Measurements from ENCODE around the gene KIF26A. TPM values are rescaled to one million over a fixed set of nuclear protein-coding genes. Genes with fewer than 3 reads are reported as not detected.

The KIF26A gene
- polyA plus RNA-seq, 1 of the 3 experiments (the other 2 are of a cell fraction): 1.7 TPM

DNA sequence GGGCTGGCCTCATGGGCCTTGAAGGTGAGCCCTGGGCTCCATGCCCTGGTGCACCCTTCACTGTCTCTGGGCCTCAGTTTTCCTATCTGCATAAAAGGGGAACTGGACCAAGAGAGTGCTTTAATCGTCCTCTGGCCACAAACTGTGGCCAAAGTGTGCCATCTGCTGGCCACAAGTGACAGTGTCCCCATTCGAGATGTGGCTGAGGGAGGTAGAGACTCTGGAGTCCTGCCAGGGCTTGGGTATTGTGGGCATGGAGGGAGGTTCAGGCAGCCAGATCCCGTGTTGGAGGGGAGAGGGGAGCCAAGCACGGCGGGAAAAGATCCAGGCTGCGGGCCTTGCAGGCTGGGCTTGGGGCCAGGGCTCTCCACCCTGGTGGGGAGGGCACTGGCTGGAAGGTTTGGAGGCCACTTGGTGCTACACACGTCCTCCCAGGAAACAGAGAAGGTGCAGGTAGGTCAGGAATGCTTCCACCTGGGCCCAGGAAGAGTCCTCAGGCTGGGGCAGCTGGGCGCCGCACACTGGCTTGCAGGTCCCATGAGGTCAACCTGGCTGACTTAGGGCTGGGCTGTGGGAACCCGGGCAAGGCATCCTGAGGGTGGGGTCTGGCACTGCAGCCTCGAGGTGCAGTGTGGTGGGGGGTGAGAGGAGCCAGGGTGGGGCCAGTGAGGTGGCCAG, 7.3 kb upstream of the KIF26A start (continued):
- TF ChIP-seq NRF1 (IDR thresholded peaks at IDR 0.05; ENCODE audit: low read depth, low read length) (0 out of 2 replicates have a peak, but pooled peaks have one; percentile 19), RAD21 (IDR thresholded peaks at IDR 0.05; ENCODE audit: low read length) (peak; percentile 97), CHD2 (IDR thresholded peaks at IDR 0.05; ENCODE audit: low read length, partially characterized antibody) (peak; percentile 25), EP300 (IDR thresholded peaks at IDR 0.05; ENCODE audit: borderline replicate concordance in 1 of 2, low read depth in 1 of 2, low read length in 1 of 2) (no peak), MXI1 (IDR thresholded peaks at IDR 0.05; ENCODE audit: low read depth, low read length) (peak; percentile 22; the same call in 1 of the 2 replicates), SIN3A (IDR thresholded peaks at IDR 0.05; ENCODE audit: borderline replicate concordance, low read depth, low read length) (no peak), POLR2AphosphoS5 (IDR thresholded peaks at IDR 0.05; ENCODE audit: low read depth, low read length) (no peak), NFIC (IDR thresholded peaks at IDR 0.05; ENCODE audit: borderline replicate concordance) (no peak), ELF1 (IDR thresholded peaks at IDR 0.05) (no peak), FOXM1 (IDR thresholded peaks at IDR 0.05; ENCODE audit: low read depth) (no peak), EZH2phosphoT487 (IDR thresholded peaks at IDR 0.05; ENCODE audit: borderline replicate concordance, low read depth) (no peak), RCOR1 (IDR thresholded peaks at IDR 0.05; ENCODE audit: low read length) (peak; percentile 58; the same call in 1 of the 2 replicates)
- TF ChIP-seq, protein P1, sequence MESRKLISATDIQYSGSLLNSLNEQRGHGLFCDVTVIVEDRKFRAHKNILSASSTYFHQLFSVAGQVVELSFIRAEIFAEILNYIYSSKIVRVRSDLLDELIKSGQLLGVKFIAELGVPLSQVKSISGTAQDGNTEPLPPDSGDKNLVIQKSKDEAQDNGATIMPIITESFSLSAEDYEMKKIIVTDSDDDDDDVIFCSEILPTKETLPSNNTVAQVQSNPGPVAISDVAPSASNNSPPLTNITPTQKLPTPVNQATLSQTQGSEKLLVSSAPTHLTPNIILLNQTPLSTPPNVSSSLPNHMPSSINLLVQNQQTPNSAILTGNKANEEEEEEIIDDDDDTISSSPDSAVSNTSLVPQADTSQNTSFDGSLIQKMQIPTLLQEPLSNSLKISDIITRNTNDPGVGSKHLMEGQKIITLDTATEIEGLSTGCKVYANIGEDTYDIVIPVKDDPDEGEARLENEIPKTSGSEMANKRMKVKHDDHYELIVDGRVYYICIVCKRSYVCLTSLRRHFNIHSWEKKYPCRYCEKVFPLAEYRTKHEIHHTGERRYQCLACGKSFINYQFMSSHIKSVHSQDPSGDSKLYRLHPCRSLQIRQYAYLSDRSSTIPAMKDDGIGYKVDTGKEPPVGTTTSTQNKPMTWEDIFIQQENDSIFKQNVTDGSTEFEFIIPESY (IDR thresholded peaks at IDR 0.05; ENCODE audit: borderline replicate concordance, low read depth): no peak

DNA sequence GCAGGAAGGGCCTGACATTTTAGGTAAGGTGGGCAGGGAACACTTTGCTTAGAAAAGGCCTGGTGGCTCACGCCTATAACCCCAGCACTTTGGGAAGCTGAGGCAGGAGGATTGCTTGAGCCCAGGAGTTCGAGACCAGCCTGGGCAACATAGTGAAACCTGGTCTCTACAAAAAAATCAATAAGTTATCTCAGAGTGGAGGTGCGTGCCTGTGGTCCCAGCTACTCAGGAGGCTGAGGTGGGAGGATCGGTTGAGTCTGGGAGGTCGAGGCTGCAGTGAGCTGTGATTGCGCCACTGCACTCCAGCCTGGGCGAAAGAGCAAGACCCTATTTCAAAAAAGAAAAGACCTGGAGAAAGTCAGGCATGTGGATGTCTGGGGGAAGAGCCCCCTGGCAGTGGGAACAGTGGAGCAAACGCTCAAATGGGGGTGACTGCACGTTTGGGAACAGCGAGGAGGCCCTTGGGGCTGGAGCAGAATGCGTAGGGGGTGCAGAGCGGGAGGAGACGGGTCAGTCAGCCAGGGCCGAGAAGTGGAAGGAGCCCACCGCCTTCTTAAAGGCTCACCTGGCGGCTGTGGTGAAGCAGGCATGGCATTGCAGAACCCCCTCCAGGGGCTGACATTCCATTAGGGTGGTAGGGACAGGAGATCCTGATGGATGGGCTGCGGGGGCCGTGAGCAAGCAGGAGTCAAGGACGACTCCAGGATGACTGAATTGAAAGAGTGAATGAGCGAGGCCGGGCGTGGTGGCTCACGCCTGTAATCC, 6.2 kb upstream of the KIF26A start:
- ChIA-PET POLR2A (no interaction called here), CTCF (interaction anchor here (0.6 to 9.7 kb wide), 10 partner anchors 11 to 508 kb away, joined by 3 to 166 read pairs (median 4); no protein-coding TSS in a partner anchor)
- H3F3A ChIP-seq (replicated peaks; ENCODE audit: insufficient read depth): no peaks in the 10 kb centered on the region
- H3K9me3 ChIP-seq: peaks cover 8% of the 10 kb centered on the region
- no peaks in the 10 kb centered on the region for H3K79me2 ChIP-seq (ENCODE audit: insufficient read depth)
- no peak overlapping the region for H3K4me3 ChIP-seq (ENCODE audit: low read depth in 2 of 2, low read length in 1 of 2)
- WGBS (ENCODE audit: low lambda C conversion rate): 53% methylated on average over 21 of the region's 23 CpGs
- TF ChIP-seq TEAD4 (IDR thresholded peaks at IDR 0.05; ENCODE audit: borderline replicate concordance, insufficient read depth): no peak
- no peaks in the 10 kb centered on the region for H3K36me3 ChIP-seq (replicated peaks in 1 of 2; ENCODE audit: control insufficient read depth in 1 of 2, insufficient read depth in 2 of 2, low read length in 1 of 2)
- H3K9me2 ChIP-seq: no peaks in the 10 kb centered on the region
- no peak for DNase-seq
- no peak overlapping the region for H2AFZ ChIP-seq (ENCODE audit: low read depth)
- no peak overlapping the region for H3K4me2 ChIP-seq
- H3K27me3 ChIP-seq (ENCODE audit: insufficient read depth): peaks cover 16% of the 10 kb centered on the region
- peaks cover 0 to 22% of the 10 kb centered on the region in 2 experiments; a peak in 1 of 4 replicates for H3K4me1 ChIP-seq (ENCODE audit: control insufficient read depth in 1 of 2, insufficient read depth in 2 of 2, low read depth in 1 of 2, low read length in 1 of 2)
- H3K9ac ChIP-seq: no peak overlapping the region
- no peak overlapping the region for H3K27ac ChIP-seq (ENCODE audit: low read depth in 2 of 2, low read length in 1 of 2)
- H4K20me1 ChIP-seq (ENCODE audit: insufficient read depth): no peaks in the 10 kb centered on the region

All from SK-N-SH (cell line).